ENCODE results near the gene NKX1-2. TPM values are rescaled to one million over a fixed set of nuclear protein-coding genes. Genes with fewer than 3 reads are reported as not detected.

The NKX1-2 gene
- total and polyA plus RNA-seq, 2 of the 4 experiments (the other 2 are of a cell fraction): not detected

DNA sequence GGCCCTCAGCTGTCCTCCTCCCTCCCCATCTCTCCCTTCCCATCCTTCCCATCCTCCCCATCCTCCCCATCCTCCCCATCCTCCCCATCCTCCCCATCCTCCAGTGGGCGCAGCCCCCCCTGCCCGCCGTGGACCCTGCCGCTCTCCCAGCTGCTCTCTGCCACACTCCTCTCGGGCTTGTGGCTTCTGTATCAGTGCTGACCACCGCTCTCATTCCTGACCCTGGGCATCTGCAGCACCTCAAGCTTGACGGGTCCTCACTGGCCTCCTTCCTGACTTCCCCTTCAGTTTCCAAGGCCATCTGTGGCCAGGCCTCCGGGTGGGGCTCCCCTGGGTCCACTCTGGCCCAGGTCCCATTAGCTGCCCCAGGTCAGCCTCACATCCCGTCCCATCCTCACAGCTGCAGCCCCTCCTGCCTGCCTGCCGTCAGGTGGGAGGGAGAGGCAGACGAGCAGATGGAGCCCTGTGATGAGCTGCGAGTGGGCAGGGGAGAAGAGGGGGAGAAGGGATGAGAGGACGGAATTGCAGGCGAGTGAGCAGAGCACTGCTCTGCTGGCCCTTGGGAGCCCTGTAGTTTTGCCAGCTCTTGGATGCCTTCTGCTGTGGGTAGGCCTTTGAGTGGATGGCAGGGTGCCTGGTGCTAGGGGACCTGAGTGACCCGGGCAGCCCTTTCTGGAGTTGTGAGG, 47.5 kb upstream of the NKX1-2 start:
- DNase-seq (no peak), ATAC-seq (ENCODE audit: low read depth) (no peak)
- POLR2A ChIA-PET (ENCODE audit: unreplicated experiment): no interaction called here
- H3K9me1 ChIP-seq (ENCODE audit: insufficient read depth, low read length): no peaks in the 10 kb centered on the region
- H3K14ac ChIP-seq (replicated peaks; ENCODE audit: low read depth, low read length): no peak overlapping the region
- H3K18ac ChIP-seq (ENCODE audit: low read depth, low read length): no peak overlapping the region
- no peaks in the 10 kb centered on the region for H3K36me3 ChIP-seq (ENCODE audit: control insufficient read depth, insufficient read depth, low read length)
- H3K9me3 ChIP-seq (ENCODE audit: control insufficient read depth, insufficient read depth, low read length): 0 out of 2 replicates have a peak, but pooled peaks cover 2% of the 10 kb centered on the region
- CTCF ChIA-PET: no interaction called here
- no peaks in the 10 kb centered on the region for H4K20me1 ChIP-seq (ENCODE audit: insufficient read depth, low read length)
- TF ChIP-seq RCOR1 (IDR thresholded peaks at IDR 0.05; ENCODE audit: insufficient replicate concordance, low read length): no peak
- no peak for TF ChIP-seq CEBPB (IDR thresholded peaks at IDR 0.05; ENCODE audit: low read depth, low read length)
- TF ChIP-seq BHLHE40 (IDR thresholded peaks at IDR 0.05; ENCODE audit: low read depth, low read length): no peak
- TF ChIP-seq MAZ (IDR thresholded peaks at IDR 0.05; ENCODE audit: borderline replicate concordance, low read depth, low read length): no peak
- TF ChIP-seq NFE2L2 (IDR thresholded peaks at IDR 0.05; ENCODE audit: low read depth, low read length): no peak
- TF ChIP-seq RAD21 (IDR thresholded peaks at IDR 0.05; ENCODE audit: low read length): no peak
- no peak for TF ChIP-seq CHD1 (IDR thresholded peaks at IDR 0.05; ENCODE audit: low read depth, low read length)
- no peak for TF ChIP-seq SMC3 (IDR thresholded peaks at IDR 0.05; ENCODE audit: low read depth, low read length)
- no peak for TF ChIP-seq POLR2A (IDR thresholded peaks at IDR 0.05; ENCODE audit: low read depth, low read length)
- TF ChIP-seq, protein P1, sequence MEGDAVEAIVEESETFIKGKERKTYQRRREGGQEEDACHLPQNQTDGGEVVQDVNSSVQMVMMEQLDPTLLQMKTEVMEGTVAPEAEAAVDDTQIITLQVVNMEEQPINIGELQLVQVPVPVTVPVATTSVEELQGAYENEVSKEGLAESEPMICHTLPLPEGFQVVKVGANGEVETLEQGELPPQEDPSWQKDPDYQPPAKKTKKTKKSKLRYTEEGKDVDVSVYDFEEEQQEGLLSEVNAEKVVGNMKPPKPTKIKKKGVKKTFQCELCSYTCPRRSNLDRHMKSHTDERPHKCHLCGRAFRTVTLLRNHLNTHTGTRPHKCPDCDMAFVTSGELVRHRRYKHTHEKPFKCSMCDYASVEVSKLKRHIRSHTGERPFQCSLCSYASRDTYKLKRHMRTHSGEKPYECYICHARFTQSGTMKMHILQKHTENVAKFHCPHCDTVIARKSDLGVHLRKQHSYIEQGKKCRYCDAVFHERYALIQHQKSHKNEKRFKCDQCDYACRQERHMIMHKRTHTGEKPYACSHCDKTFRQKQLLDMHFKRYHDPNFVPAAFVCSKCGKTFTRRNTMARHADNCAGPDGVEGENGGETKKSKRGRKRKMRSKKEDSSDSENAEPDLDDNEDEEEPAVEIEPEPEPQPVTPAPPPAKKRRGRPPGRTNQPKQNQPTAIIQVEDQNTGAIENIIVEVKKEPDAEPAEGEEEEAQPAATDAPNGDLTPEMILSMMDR (conservative IDR thresholded peaks at IDR 0.05; ENCODE audit: low read depth, low read length): no peak
- TF ChIP-seq, protein P2, sequence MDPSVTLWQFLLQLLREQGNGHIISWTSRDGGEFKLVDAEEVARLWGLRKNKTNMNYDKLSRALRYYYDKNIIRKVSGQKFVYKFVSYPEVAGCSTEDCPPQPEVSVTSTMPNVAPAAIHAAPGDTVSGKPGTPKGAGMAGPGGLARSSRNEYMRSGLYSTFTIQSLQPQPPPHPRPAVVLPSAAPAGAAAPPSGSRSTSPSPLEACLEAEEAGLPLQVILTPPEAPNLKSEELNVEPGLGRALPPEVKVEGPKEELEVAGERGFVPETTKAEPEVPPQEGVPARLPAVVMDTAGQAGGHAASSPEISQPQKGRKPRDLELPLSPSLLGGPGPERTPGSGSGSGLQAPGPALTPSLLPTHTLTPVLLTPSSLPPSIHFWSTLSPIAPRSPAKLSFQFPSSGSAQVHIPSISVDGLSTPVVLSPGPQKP (IDR thresholded peaks at IDR 0.05; ENCODE audit: borderline replicate concordance, low read depth, low read length): no peak
- TF ChIP-seq, protein P3, sequence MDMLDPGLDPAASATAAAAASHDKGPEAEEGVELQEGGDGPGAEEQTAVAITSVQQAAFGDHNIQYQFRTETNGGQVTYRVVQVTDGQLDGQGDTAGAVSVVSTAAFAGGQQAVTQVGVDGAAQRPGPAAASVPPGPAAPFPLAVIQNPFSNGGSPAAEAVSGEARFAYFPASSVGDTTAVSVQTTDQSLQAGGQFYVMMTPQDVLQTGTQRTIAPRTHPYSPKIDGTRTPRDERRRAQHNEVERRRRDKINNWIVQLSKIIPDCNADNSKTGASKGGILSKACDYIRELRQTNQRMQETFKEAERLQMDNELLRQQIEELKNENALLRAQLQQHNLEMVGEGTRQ (IDR thresholded peaks at IDR 0.05; ENCODE audit: low read depth, low read length): no peak
- no peak for TF ChIP-seq MAFK (IDR thresholded peaks at IDR 0.05; ENCODE audit: low read depth, low read length)
- TF ChIP-seq MXI1 (IDR thresholded peaks at IDR 0.05; ENCODE audit: borderline replicate concordance, low read depth, low read length): no peak
- no peak for TF ChIP-seq RFX5 (IDR thresholded peaks at IDR 0.05; ENCODE audit: low read depth, low read length)
- no peak for TF ChIP-seq FOS (IDR thresholded peaks at IDR 0.05; ENCODE audit: low read depth, low read length)
- H3K4me1 ChIP-seq (ENCODE audit: control insufficient read depth, insufficient read depth, low read length): no peaks in the 10 kb centered on the region
- WGBS, 2 experiments (ENCODE audit: extremely low coverage in 2 of 2, insufficient read length in 1 of 2): 82% methylated on average over 6 of the region's 15 CpGs; no CpG with 5 or more reads in 1 of the 2 experiments
- H4K5ac ChIP-seq (ENCODE audit: low read depth, low read length): no peak overlapping the region
- H2AFZ ChIP-seq (replicated peaks; ENCODE audit: low read length, poor library complexity): no peak overlapping the region
- H3K23ac ChIP-seq (ENCODE audit: low read depth, low read length): no peak overlapping the region
- H3K27me3 ChIP-seq (ENCODE audit: control insufficient read depth, insufficient read depth, low read length): no peaks in the 10 kb centered on the region
- no TSS peak for BruUV-seq (replicated peaks)
- no peak overlapping the region for H4K8ac ChIP-seq (ENCODE audit: low read depth in 2 of 2, low read length in 2 of 2)
- no peak overlapping the region for H2BK5ac ChIP-seq (ENCODE audit: low read depth, low read length, poor library complexity, severe bottlenecking)
- in situ Hi-C loops (cut with MboI; ENCODE audit: low sequenced_read_pairs) (no loop called here), dilution Hi-C loops (cut with HindIII; ENCODE audit: low sequenced_read_pairs, unreplicated experiment) (no loop called here), intact Hi-C loops (cut with micrococcal nuclease) (no loop called here)
- no peak overlapping the region for H3K4me2 ChIP-seq (ENCODE audit: low read depth, low read length)
- no peak overlapping the region for H3K4ac ChIP-seq (ENCODE audit: low read depth, low read length)
- no peak overlapping the region for H2BK120ac ChIP-seq (ENCODE audit: low read depth, low read length)
- no peak overlapping the region for H2BK20ac ChIP-seq (ENCODE audit: low read depth, low read length)
- no peak overlapping the region for H3K9ac ChIP-seq (ENCODE audit: low read depth, low read length)
- no peak overlapping the region for H3K4me3 ChIP-seq (ENCODE audit: insufficient read depth, low read depth, low read length)
- no peak overlapping the region for H3K27ac ChIP-seq (ENCODE audit: insufficient read depth, low read length)
- H2AK5ac ChIP-seq (ENCODE audit: low read depth, low read length): no peak overlapping the region
- no peak overlapping the region for H2BK15ac ChIP-seq (ENCODE audit: low read depth, low read length)
- no peak overlapping the region for H3K56ac ChIP-seq (ENCODE audit: extremely low read depth, insufficient read depth, low read length)
- H3K79me1 ChIP-seq (ENCODE audit: low read depth in 1 of 2, low read length in 2 of 2): no peaks in the 10 kb centered on the region
- H2AK9ac ChIP-seq (replicated peaks; ENCODE audit: low read depth, low read length, poor library complexity): no peak overlapping the region
- no peak overlapping the region for H4K91ac ChIP-seq (ENCODE audit: insufficient read depth, low read depth, low read length)
